ENCODE measurements around the gene ARL5C. TPM values are rescaled to one million over a fixed set of nuclear protein-coding genes. Genes with fewer than 3 reads are reported as not detected.

ARL5C gene
- total RNA-seq, 1 donor from 2014 or later = not detected

GRCh38 chr17:39193346-39193745, 27.4 kb upstream of the ARL5C start:
- Histone ChIP-seq H3K36me3 (peaks cover 54% of the 10 kb centered on the region), H3K27ac (no peak overlapping the region), H3K9me3 (no peaks in the 10 kb centered on the region), H3K4me1 (peaks cover 31% of the 10 kb centered on the region), H3K4me3 (no peak overlapping the region), H3K27me3 (ENCODE audit: low read depth) (no peaks in the 10 kb centered on the region)
- DNase-seq (no peak), ATAC-seq (no peak)
- no peak for TF ChIP-seq CTCF (IDR thresholded peaks at IDR 0.05)
- intact Hi-C loops (cut with DNase I) = no loop called here

- Histone ChIP-seq H3K4me1 (peaks cover 26% of the 10 kb centered on the region), H3K4me3 (no peak overlapping the region), H3K27me3 (ENCODE audit: low read depth) (no peaks in the 10 kb centered on the region), H3K36me3 (peaks cover 59% of the 10 kb centered on the region), H3K27ac (no peak overlapping the region), H3K9me3 (no peaks in the 10 kb centered on the region)
- no peak for TF ChIP-seq CTCF (IDR thresholded peaks at IDR 0.05)
- no peak for DNase-seq
- no peak for ATAC-seq
- intact Hi-C loops (cut with DNase I) = no loop called here
Observed at GRCh38 chr17:39192901-39193300, 26.9 kb upstream of the ARL5C start.

- no peak overlapping the region for H3K4me3 ChIP-seq
- H3K27ac ChIP-seq = no peak overlapping the region
- no peaks in the 10 kb centered on the region for H3K27me3 ChIP-seq (ENCODE audit: low read depth)
- no peak for ATAC-seq
- DNase-seq = no peak
- no peaks in the 10 kb centered on the region for H3K9me3 ChIP-seq
- intact Hi-C loops (cut with DNase I) = no loop called here
- H3K36me3 ChIP-seq = peaks cover 68% of the 10 kb centered on the region
- no peak for TF ChIP-seq CTCF (IDR thresholded peaks at IDR 0.05)
- H3K4me1 ChIP-seq = peaks cover 20% of the 10 kb centered on the region
Observed at GRCh38 chr17:39191750-39192510, 26.0 kb upstream of the ARL5C start.

- DNase-seq = no peak
- TF ChIP-seq CTCF (IDR thresholded peaks at IDR 0.05) = no peak
- Histone ChIP-seq H3K36me3 (peaks cover 96% of the 10 kb centered on the region), H3K4me3 (no peak overlapping the region), H3K27me3 (ENCODE audit: low read depth) (no peaks in the 10 kb centered on the region), H3K9me3 (no peaks in the 10 kb centered on the region), H3K27ac (no peak overlapping the region), H3K4me1 (no peaks in the 10 kb centered on the region)
- ATAC-seq = no peak
- intact Hi-C loops (cut with DNase I) = no loop called here
Observed at GRCh38 chr17:39187152-39187830, 21.3 kb upstream of the ARL5C start.

GRCh38 chr17:39186481-39187002, 20.6 kb upstream of the ARL5C start:
- no peak for ATAC-seq
- no peak for DNase-seq
- Histone ChIP-seq H3K4me1 (no peaks in the 10 kb centered on the region), H3K36me3 (peaks cover 95% of the 10 kb centered on the region), H3K4me3 (no peak overlapping the region), H3K9me3 (no peaks in the 10 kb centered on the region), H3K27ac (no peak overlapping the region), H3K27me3 (ENCODE audit: low read depth) (no peaks in the 10 kb centered on the region)
- no peak for TF ChIP-seq CTCF (IDR thresholded peaks at IDR 0.05)
- intact Hi-C loops (cut with DNase I) = no loop called here
